HG03103 (cell line): Measurements from ENCODE around the gene KRT32.

Experiments used
- ATAC-seq: cut with Tn5 transposase; IDR thresholded peaks from one replicate; pipeline ENCODE4 v1.9.1; 2021; ENCODE audit warnings: low read depth; ENCODE audit not compliant: unreplicated experiment

The KRT32 gene

GRCh38 chr17:41494524-41494923 is 27.3 kb upstream of the KRT32 start:
- ATAC-seq = no peak

GRCh38 chr17:41492771-41493170 is 25.6 kb upstream of the KRT32 start:
- no peak for ATAC-seq

- ATAC-seq = no peak
These were observed 25.2 kb upstream of the KRT32 start for GRCh38 chr17:41492351-41492750.

- no peak for ATAC-seq
These were observed 24.3 kb upstream of the KRT32 start for GRCh38 chr17:41491476-41491875.

- no peak for ATAC-seq
These were observed 23.1 kb upstream of the KRT32 start for GRCh38 chr17:41490000-41490990.

- no peak for ATAC-seq
These were observed 22.3 kb upstream of the KRT32 start, which contains the start of gene KRT36 for GRCh38 chr17:41489531-41489930. Gene KRT36 (minus strand): TSS chr17:41489910. CDS start chr17:41489864, 46 bp downstream.

GRCh38 chr17:41486809-41487530 is 19.8 kb upstream of the KRT32 start:
- no peak for ATAC-seq

GRCh38 chr17:41486316-41486715 is 19.1 kb upstream of the KRT32 start:
- ATAC-seq = no peak

- no peak for ATAC-seq
These were observed 18.0 kb upstream of the KRT32 start for GRCh38 chr17:41484920-41485904.

GRCh38 chr17:41483991-41484826 is 17.0 kb upstream of the KRT32 start:
- no peak for ATAC-seq

- no peak for ATAC-seq
These were observed 16.3 kb upstream of the KRT32 start for GRCh38 chr17:41483531-41483930.

- ATAC-seq = no peak
These were observed 13.8 kb upstream of the KRT32 start, which contains the start of gene KRT35 for GRCh38 chr17:41481036-41481435. Gene KRT35 (minus strand): TSS chr17:41481151. CDS start chr17:41481097, 54 bp downstream.

- ATAC-seq = no peak
These were observed 13.4 kb upstream of the KRT32 start for GRCh38 chr17:41480581-41480980.

- ATAC-seq = no peak
These were observed 12.9 kb upstream of the KRT32 start for GRCh38 chr17:41480136-41480535.

- no peak for ATAC-seq
These were observed 11.1 kb upstream of the KRT32 start for GRCh38 chr17:41478237-41478636.

- no peak for ATAC-seq
These were observed 10.0 kb upstream of the KRT32 start for GRCh38 chr17:41476866-41477815.

- no peak for ATAC-seq
These were observed 8.2 kb upstream of the KRT32 start for GRCh38 chr17:41475421-41475820.

- ATAC-seq = no peak
These were observed 7.7 kb upstream of the KRT32 start for GRCh38 chr17:41474863-41475262.
